Esophagus squamous epithelium (tissue), 5 donors: ENCODE measurements around the gene CBX6. TPM values are rescaled to one million over a fixed set of nuclear protein-coding genes. Genes with fewer than 3 reads are reported as not detected.

Source experiments
- DNase-seq: peaks from one replicate; lab custom pipeline; 2025; lab: John Stamatoyannopoulos, UW
- H3K27ac ChIP-seq, 4 donors: fragments of 200-600 bp; sonication (generic); one replicate each; pipeline ENCODE4 v1.5.1; 2016 to 2019; ENCODE audit warnings: mild to moderate bottlenecking in 1 of 4
- H3K27me3 ChIP-seq, 4 donors: fragments of 200-600 bp; sonication (generic); 1 replicate in 3 of 4; 2 replicates in 1 of 4; pipeline versions ENCODE4 v1.5.1 to v1.6.0; 2017 to 2021; ENCODE audit warnings: antibody characterized with exemption in 1 of 4
- H3K36me3 ChIP-seq, 3 donors: fragments of 200-600 bp; sonication (generic); one replicate each; pipeline ENCODE4 v1.5.1; 2016 to 2019
- H3K4me1 ChIP-seq, 3 donors: fragments of 200-600 bp; sonication (generic); one replicate each; pipeline ENCODE4 v1.5.1; 2017 to 2019
- H3K4me3 ChIP-seq, 4 donors: fragments of 200-600 bp; sonication (generic); 1 replicate in 3 of 4; 2 replicates in 1 of 4; pipeline ENCODE4 v1.5.1; 2016 to 2019; ENCODE audit warnings: mild to moderate bottlenecking in 2 of 4, moderate library complexity in 1 of 4
- H3K9me3 ChIP-seq, 3 donors: fragments of 200-600 bp; sonication (generic); one replicate each; pipeline ENCODE4 v1.5.1; 2016 to 2019
- CTCF ChIP-seq, 6 experiments: fragments of 450-650 bp in 4 of 6; fragments of 200-600 bp in 2 of 6; sonication (generic) in 2 of 6; IDR thresholded peaks; one replicate each; pipeline ENCODE4 v1.5.1; 2016 to 2019; ENCODE audit warnings: antibody characterized with exemption in 6 of 6, mild to moderate bottlenecking in 4 of 6, moderate library complexity in 4 of 6
- POLR2A ChIP-seq, 4 donors: fragments of 450-650 bp; IDR thresholded peaks; one replicate each; pipeline ENCODE4 v1.6.1; 2017; ENCODE audit warnings: antibody characterized with exemption in 4 of 4, mild to moderate bottlenecking in 4 of 4, moderate library complexity in 3 of 4
- WGBS, 2 donors: methylation state at CpG; one replicate each; pipeline ENCODE4 v1.1.5; 2018; 5-methylcytosine and 5-hydroxymethylcytosine counted together
- intact Hi-C: fragments of 100-400 bp; cut with DNase I; formaldehyde crosslinking; loops from one replicate; pipeline ENCODE4 v1.15.0; 2022
- total RNA-seq, 4 donors: library from RNA; depleted of rRNA; stranded (reverse); fragments of >200 nt; gene quantifications; one replicate each; pipeline ENCODE4 v1.1.0, GENCODE V29; 2016
- donor health status: DM: yes; HTN: yes; CAD: no.

CBX6 gene
- total RNA-seq, 4 donors from 2014 or later = 7.8 to 27.7 (median 11.8) TPM

GRCh38 chr22:38891256-38891655, 19.2 kb upstream of the CBX6 start:
- H3K9me3 ChIP-seq = no peaks in the 10 kb centered on the region
- no peak for TF ChIP-seq POLR2A (IDR thresholded peaks at IDR 0.05)
- TF ChIP-seq CTCF (IDR thresholded peaks at IDR 0.05) = no peak
- 38 to 54% methylated on average over 8 of the region's 9 CpGs for WGBS, 2 donors
- no peak overlapping the region for H3K27ac ChIP-seq
- H3K36me3 ChIP-seq = no peaks in the 10 kb centered on the region
- intact Hi-C loops = no loop called here
- H3K27me3 ChIP-seq = peaks cover 0 to 5% (median 0%) of the 10 kb centered on the region in 4 donors
- H3K4me1 ChIP-seq = no peaks in the 10 kb centered on the region
- no peak for DNase-seq
- no peak overlapping the region for H3K4me3 ChIP-seq

- peaks cover 0 to 5% (median 0%) of the 10 kb centered on the region in 4 donors for H3K27me3 ChIP-seq
- no peak overlapping the region for H3K4me3 ChIP-seq
- intact Hi-C loops = no loop called here
- no peak for DNase-seq
- no peaks in the 10 kb centered on the region for H3K36me3 ChIP-seq
- H3K27ac ChIP-seq = no peak overlapping the region
- no peaks in the 10 kb centered on the region for H3K9me3 ChIP-seq
- TF ChIP-seq CTCF (IDR thresholded peaks at IDR 0.05) (no peak), POLR2A (IDR thresholded peaks at IDR 0.05) (no peak)
- WGBS, 2 donors = 70 to 82% methylated on average over 5 of the region's 5 CpGs
- H3K4me1 ChIP-seq = no peaks in the 10 kb centered on the region
Measured at GRCh38 chr22:38890377-38890776, 18.4 kb upstream of the CBX6 start.

GRCh38 chr22:38886333-38886732, 14.3 kb upstream of the CBX6 start:
- DNase-seq = no peak
- H3K27ac ChIP-seq = no peak overlapping the region
- H3K27me3 ChIP-seq = no peaks in the 10 kb centered on the region
- H3K36me3 ChIP-seq = no peaks in the 10 kb centered on the region
- 58 to 59% methylated on average over 5 of the region's 5 CpGs for WGBS, 2 donors
- H3K4me3 ChIP-seq = no peak overlapping the region
- TF ChIP-seq POLR2A (IDR thresholded peaks at IDR 0.05) = no peak
- no peak for TF ChIP-seq CTCF (IDR thresholded peaks at IDR 0.05)
- H3K4me1 ChIP-seq = peaks cover 15 to 27% (median 21%) of the 10 kb centered on the region in 3 donors
- H3K9me3 ChIP-seq = no peaks in the 10 kb centered on the region
- intact Hi-C loops = no loop called here

GRCh38 chr22:38882972-38883622, 11.1 kb upstream of the CBX6 start:
- peak overlapping the region in 3 of 4 donors; percentile 74 to 90 (median 86) for H3K27ac ChIP-seq
- no peaks in the 10 kb centered on the region for H3K36me3 ChIP-seq
- WGBS, 2 donors = 24 to 43% methylated on average over 6 to 7 of the region's 9 CpGs

More at GRCh38 chr22:38882972-38883622, 11.1 kb upstream of the CBX6 start:
- Histone ChIP-seq H3K27me3 (no peaks in the 10 kb centered on the region), H3K4me3 (no peak overlapping the region), H3K4me1 (peaks cover 19 to 33% (median 22%) of the 10 kb centered on the region in 3 donors), H3K9me3 (no peaks in the 10 kb centered on the region)
- DNase-seq = no peak
- intact Hi-C loops = no loop called here
- TF ChIP-seq POLR2A (IDR thresholded peaks at IDR 0.05) (no peak), CTCF (IDR thresholded peaks at IDR 0.05) (no peak)
